Measurements from ENCODE around the gene SLC24A2.

Gene SLC24A2

DNA sequence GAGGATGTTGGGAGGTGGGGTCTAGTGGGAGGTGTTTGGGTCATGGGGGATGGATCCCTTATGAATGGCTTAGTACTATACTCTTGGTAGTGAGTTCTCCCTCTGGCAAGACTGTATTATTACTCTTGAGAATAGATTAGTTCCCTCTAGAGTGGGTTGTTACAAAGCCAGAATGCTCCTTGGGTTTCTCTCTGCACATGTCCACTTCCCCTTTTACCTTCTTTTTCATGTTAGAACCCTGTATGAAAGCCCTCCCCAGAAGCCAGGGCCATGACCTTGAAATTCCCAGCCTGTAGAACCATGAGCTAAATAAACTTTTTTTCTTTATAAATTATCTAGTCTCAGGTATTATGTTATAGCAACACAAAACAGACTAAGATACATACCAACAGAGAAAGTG lies 31.1 kb downstream of the SLC24A2 start:
- DNase-seq (ENCODE audit: low spot score) = no peak

DNA sequence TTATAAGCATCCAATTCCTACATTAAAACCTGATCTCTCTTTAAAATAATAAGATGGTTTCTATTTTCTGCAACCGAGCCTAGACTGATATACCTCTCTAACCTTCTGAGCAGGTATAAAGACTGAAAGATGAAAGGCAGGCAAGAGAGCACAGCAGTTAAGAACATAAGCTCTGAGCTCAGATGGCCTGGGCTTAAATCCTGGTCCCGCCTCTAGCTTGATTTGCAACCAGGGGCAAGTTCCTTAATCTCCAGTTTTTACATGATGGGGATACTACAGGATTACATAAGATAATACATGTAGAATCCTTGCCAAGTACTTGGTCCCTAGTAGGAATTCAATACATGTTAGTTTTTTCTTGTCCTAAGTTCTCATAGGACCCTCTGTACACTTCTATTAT lies 33.9 kb downstream of the SLC24A2 start:
- DNase-seq (ENCODE audit: low spot score) = no peak

DNA sequence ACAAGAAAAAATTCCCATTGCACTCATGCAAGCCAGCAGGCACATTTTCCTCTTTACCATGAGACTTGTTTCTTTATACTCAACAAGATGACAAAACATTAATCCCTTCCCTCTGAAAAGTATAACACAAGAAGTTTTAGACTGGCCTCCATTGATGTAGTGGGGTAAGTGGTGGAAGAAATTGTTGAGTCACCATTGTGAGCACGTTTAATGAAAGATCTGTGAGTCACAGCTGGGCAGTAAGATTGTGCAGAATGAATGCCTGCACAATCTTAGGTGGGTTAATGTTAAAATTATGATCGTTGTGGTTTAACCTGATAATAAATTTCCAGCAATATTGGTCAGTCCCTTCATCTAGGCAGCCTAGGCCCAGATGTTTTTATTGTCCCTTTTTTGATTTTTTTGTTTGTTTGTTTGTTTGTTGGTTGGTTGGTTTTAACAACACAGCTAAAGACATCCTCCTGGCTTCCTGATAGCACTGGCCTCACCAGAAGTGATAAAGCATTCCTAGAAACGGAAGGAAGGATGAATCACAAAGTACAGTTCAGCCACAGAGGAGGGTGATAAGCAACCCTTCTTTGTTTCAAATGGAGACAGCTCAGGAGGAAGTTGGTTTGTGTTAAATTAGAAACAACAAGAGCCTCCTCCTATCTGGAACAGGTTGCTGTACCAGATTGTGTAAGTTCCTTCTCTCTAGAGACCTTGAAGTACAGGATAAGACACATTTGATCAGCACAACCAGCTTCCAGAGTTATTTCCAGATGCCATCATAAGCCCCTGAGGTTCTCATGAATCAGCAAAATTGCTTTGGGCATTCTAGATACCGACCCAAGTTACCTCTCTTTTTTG lies 40.3 kb downstream of the SLC24A2 start:
- DNase-seq (ENCODE audit: low spot score) = no peak

DNA sequence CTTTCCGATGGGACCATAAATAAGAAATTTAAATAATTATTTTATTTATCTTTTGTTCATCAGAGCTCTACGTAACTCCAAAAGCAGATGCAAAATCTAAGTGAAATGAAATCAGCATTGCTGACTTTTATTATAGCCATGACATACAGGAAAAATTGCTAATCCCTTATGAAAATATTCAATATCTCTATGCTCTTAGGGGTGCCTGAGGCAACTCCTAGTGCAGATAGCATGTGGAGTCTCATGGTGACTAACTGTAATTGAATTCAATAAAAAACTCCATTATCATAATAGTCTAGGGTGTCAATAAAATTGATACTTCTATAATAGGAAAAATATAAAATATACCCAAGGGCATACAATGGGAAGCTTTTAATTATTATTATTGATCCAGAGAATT lies 42.6 kb downstream of the SLC24A2 start:
- DNase-seq (ENCODE audit: low spot score) = no peak

DNA sequence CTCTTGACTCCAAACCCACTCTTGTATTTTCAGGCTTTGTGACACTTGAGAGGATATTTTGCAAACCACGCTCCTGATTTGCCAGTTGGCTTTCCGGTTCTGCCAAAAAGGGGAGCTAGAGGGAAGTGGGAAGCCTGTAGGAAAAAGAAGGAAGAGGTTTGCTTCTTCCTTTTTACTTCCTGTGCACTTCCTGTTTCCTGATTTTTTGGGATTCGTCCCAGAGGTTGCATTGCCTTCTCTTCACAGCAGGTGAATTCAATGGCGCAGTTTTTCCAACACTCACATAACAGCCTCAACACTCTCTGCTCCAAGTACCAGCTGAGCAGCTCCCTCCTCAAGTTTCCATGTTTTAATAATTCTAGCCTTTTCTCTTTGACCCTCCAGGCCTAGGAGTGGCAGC lies 47.7 kb downstream of the SLC24A2 start:
- DNase-seq (ENCODE audit: low spot score) = no peak
